Chondrocyte (in vitro differentiated cells): ENCODE data around the gene PLIN3. TPM values are rescaled to one million over a fixed set of nuclear protein-coding genes. Genes with fewer than 3 reads are reported as not detected.
"Not testable (repeated sequence)": the region's sequence is repeated elsewhere in the genome, so short reads cannot be mapped to it uniquely, and the experiment has no call there.

ENCODE experiments used
- DNase-seq: peaks from one replicate; pipeline ENCODE4 v3.0.0; 2021; ENCODE audit warnings: mixed read lengths, low spot score
- H3K27ac Mint-ChIP-seq: one replicate; pipeline ENCODE4 v1.8.0; 2021; ENCODE audit warnings: mild to moderate bottlenecking, moderate library complexity, mixed read lengths; ENCODE audit not compliant: unreplicated experiment
- H3K27me3 Mint-ChIP-seq: 2 replicates; pipeline ENCODE4 v1.8.0; 2021; ENCODE audit warnings: low read depth, mixed read lengths
- H3K36me3 Mint-ChIP-seq: 2 replicates; pipeline ENCODE4 v1.8.0; 2021; ENCODE audit warnings: low read depth, mixed read lengths
- H3K4me1 Mint-ChIP-seq: 2 replicates; pipeline ENCODE4 v1.8.0; 2021; ENCODE audit warnings: low read depth, mild to moderate bottlenecking, mixed read lengths
- H3K4me3 Mint-ChIP-seq: one replicate; pipeline ENCODE4 v1.8.0; 2021; ENCODE audit warnings: mild to moderate bottlenecking, moderate library complexity, mixed read lengths; ENCODE audit not compliant: unreplicated experiment
- H3K9me3 Mint-ChIP-seq: 2 replicates; pipeline ENCODE4 v1.8.0; 2021; ENCODE audit warnings: low read depth, mixed read lengths
- CTCF ChIP-seq: fragments of 200-600 bp; sonication (generic); IDR thresholded peaks from 2 replicates; pipeline ENCODE4 v1.5.0; 2021; ENCODE audit warnings: antibody characterized with exemption, mild to moderate bottlenecking, moderate library complexity
- total RNA-seq: library from RNA; stranded (reverse); gene quantifications from 3 replicates; pipeline ENCODE4 v1.2.1, GENCODE V29; 2021

PLIN3 gene
- total RNA-seq, 1 donor from 2014 or later, result 93.2 TPM

- H3K4me3 Mint-ChIP-seq, result peak overlapping the region; percentile 67
- H3K4me1 Mint-ChIP-seq, result peaks cover 30% of the 10 kb centered on the region
- H3K9me3 Mint-ChIP-seq, result peaks cover 2% of the 10 kb centered on the region
- no peak for DNase-seq
- H3K27me3 Mint-ChIP-seq, result no peaks in the 10 kb centered on the region
- no peak for TF ChIP-seq CTCF
- peak overlapping the region; percentile 88 for H3K27ac Mint-ChIP-seq
- peaks cover 6% of the 10 kb centered on the region for H3K36me3 Mint-ChIP-seq
Observed at GRCh38 chr19:4814625-4815425, 52.6 kb downstream of the PLIN3 start.

- H3K36me3 Mint-ChIP-seq, result peaks cover under 1% of the 10 kb centered on the region
- H3K27ac Mint-ChIP-seq, result peak overlapping the region; percentile 92
- no peaks in the 10 kb centered on the region for H3K27me3 Mint-ChIP-seq
- peak overlapping the region; percentile 31 for H3K4me3 Mint-ChIP-seq
- peaks cover 33% of the 10 kb centered on the region for H3K4me1 Mint-ChIP-seq
- DNase-seq, result no peak
- peaks cover 2% of the 10 kb centered on the region for H3K9me3 Mint-ChIP-seq
- TF ChIP-seq CTCF, result peak; percentile 86
Observed at GRCh38 chr19:4811328-4812131, 55.9 kb downstream of the PLIN3 start.

GRCh38 chr19:4807188-4807587 is 60.3 kb downstream of the PLIN3 start:
- no peak for TF ChIP-seq CTCF
- Mint-ChIP-seq H3K4me1 (peaks cover 15% of the 10 kb centered on the region), H3K4me3 (no peak overlapping the region), H3K9me3 (no peaks in the 10 kb centered on the region), H3K36me3 (no peaks in the 10 kb centered on the region), H3K27ac (no peak overlapping the region), H3K27me3 (no peaks in the 10 kb centered on the region)
- DNase-seq, result no peak

GRCh38 chr19:4806384-4806783 is 61.1 kb downstream of the PLIN3 start:
- Mint-ChIP-seq H3K27ac (no peak overlapping the region), H3K4me3 (no peak overlapping the region), H3K4me1 (peaks cover 7% of the 10 kb centered on the region), H3K27me3 (no peaks in the 10 kb centered on the region), H3K36me3 (no peaks in the 10 kb centered on the region), H3K9me3 (no peaks in the 10 kb centered on the region)
- TF ChIP-seq CTCF, result no peak
- no peak for DNase-seq

- H3K27ac Mint-ChIP-seq, H3K27me3 Mint-ChIP-seq, H3K4me1 Mint-ChIP-seq, DNase-seq, H3K4me3 Mint-ChIP-seq, H3K9me3 Mint-ChIP-seq, H3K36me3 Mint-ChIP-seq: not testable (repeated sequence)
Observed at GRCh38 chr19:4805140-4805539, 62.3 kb downstream of the PLIN3 start.
